ENCODE data around the gene RWDD4. TPM values are rescaled to one million over a fixed set of nuclear protein-coding genes. Genes with fewer than 3 reads are reported as not detected.

Gene RWDD4
- polyA plus RNA-seq, 2 of the 4 experiments (the other 2 are of a cell fraction) = 18.7 to 20.4 TPM

DNA sequence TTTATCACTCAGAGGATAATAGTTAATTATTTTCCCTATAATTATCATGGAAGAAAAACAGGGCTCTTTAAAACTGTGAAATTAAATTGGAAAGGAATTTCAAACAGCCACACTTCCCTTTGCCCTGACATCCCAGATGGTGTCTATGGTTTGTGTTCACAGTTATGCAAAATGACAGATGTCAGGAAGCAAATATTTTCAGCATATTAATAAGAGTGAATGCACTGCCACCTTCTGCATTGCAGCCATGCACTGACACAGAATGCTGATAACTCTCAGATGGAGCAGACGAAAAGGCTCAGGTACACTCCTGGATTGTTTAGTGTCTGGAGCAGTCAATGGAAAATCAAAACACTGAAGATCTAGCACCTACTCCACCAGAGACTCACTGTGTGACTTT, 57.6 kb downstream of the RWDD4 start (continued):
- TF ChIP-seq, protein P1, sequence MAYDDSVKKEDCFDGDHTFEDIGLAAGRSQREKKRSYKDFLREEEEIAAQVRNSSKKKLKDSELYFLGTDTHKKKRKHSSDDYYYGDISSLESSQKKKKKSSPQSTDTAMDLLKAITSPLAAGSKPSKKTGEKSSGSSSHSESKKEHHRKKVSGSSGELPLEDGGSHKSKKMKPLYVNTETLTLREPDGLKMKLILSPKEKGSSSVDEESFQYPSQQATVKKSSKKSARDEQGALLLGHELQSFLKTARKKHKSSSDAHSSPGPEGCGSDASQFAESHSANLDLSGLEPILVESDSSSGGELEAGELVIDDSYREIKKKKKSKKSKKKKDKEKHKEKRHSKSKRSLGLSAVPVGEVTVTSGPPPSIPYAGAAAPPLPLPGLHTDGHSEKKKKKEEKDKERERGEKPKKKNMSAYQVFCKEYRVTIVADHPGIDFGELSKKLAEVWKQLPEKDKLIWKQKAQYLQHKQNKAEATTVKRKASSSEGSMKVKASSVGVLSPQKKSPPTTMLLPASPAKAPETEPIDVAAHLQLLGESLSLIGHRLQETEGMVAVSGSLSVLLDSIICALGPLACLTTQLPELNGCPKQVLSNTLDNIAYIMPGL (CRISPR knock-in tag; IDR thresholded peaks at IDR 0.05; ENCODE audit: borderline replicate concordance) = no peak

GRCh38 chr4:183600189-183600685, 58.7 kb downstream of the RWDD4 start:
- ChIA-PET CTCF (interaction anchor here (0.6 to 2.4 kb wide), 11 partner anchors 10 to 131 kb away, joined by 3 to 8 read pairs (median 4); no protein-coding TSS in a partner anchor), POLR2A (no interaction called here)
- FAIRE-seq (no peak), ATAC-seq (peak in 1 of 2 experiments; percentile 50; a peak in 1 of 6 replicates), DNase-seq (ENCODE audit: low read depth in 1 of 2, low spot score in 1 of 2) (peak in 1 of 2 experiments; percentile 10)
- Histone ChIP-seq H3K4me2 (no peak overlapping the region), H3K27ac (no peak overlapping the region), H3K4me3 (no peak overlapping the region), H3K9me3 (no peaks in the 10 kb centered on the region), H3K4me1 (no peaks in the 10 kb centered on the region)
- TF ChIP-seq RAD21 (conservative IDR thresholded peaks at IDR 0.05 in 1 of 2, IDR thresholded peaks at IDR 0.05 in 1 of 2) (peak in 1 of 2 experiments; percentile 25; a peak in 1 of 5 replicates), SMC3 (IDR thresholded peaks at IDR 0.05) (0 out of 3 replicates have a peak, but pooled peaks have one; percentile 26)
- TF ChIP-seq, protein P2, sequence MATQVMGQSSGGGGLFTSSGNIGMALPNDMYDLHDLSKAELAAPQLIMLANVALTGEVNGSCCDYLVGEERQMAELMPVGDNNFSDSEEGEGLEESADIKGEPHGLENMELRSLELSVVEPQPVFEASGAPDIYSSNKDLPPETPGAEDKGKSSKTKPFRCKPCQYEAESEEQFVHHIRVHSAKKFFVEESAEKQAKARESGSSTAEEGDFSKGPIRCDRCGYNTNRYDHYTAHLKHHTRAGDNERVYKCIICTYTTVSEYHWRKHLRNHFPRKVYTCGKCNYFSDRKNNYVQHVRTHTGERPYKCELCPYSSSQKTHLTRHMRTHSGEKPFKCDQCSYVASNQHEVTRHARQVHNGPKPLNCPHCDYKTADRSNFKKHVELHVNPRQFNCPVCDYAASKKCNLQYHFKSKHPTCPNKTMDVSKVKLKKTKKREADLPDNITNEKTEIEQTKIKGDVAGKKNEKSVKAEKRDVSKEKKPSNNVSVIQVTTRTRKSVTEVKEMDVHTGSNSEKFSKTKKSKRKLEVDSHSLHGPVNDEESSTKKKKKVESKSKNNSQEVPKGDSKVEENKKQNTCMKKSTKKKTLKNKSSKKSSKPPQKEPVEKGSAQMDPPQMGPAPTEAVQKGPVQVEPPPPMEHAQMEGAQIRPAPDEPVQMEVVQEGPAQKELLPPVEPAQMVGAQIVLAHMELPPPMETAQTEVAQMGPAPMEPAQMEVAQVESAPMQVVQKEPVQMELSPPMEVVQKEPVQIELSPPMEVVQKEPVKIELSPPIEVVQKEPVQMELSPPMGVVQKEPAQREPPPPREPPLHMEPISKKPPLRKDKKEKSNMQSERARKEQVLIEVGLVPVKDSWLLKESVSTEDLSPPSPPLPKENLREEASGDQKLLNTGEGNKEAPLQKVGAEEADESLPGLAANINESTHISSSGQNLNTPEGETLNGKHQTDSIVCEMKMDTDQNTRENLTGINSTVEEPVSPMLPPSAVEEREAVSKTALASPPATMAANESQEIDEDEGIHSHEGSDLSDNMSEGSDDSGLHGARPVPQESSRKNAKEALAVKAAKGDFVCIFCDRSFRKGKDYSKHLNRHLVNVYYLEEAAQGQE (IDR thresholded peaks at IDR 0.05) = no peak
- WGBS (ENCODE audit: missing lambda C conversion rate) = 61% methylated on average over 3 of the region's 3 CpGs

DNA sequence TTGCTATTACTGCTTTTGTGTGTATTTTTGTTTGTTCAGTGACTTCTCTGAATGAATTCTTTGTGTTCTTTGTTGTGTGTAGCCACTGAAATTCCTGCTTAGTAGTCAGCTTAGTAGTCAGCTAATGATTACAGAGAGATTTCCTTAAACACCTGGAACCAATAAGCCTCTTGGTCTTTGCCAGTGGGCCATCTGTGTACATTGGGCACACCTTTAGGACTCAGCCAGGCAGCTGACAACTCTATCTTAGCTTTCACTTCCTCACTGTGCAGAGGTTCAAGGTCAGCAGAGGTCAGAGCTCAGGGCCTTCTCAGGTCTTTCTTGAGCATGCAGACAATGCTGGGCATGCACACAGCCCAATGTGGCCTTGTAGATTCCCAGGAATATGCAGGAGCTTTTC, 59.3 kb downstream of the RWDD4 start:
- ATAC-seq = no peak
- CTCF ChIA-PET = interaction anchor here (0.8 to 2.4 kb wide), 9 partner anchors 10 to 130 kb away, joined by 3 to 8 read pairs (median 4); no protein-coding TSS in a partner anchor

More for the DNA sequence above, 59.3 kb downstream of the RWDD4 start:
- Histone ChIP-seq H3K27ac (no peak overlapping the region), H3K9me3 (no peaks in the 10 kb centered on the region), H3K4me2 (no peak overlapping the region), H3K4me1 (no peaks in the 10 kb centered on the region), H3K4me3 (no peak overlapping the region)
- TF ChIP-seq RNF2 (IDR thresholded peaks at IDR 0.05; ENCODE audit: borderline replicate concordance, low read depth) = no peak
- TF ChIP-seq ZNF302 (CRISPR knock-in tag; IDR thresholded peaks at IDR 0.05) = no peak
- no peak for TF ChIP-seq RARB (CRISPR knock-in tag; IDR thresholded peaks at IDR 0.05)
- no peak for TF ChIP-seq NPAS2 (CRISPR knock-in tag; IDR thresholded peaks at IDR 0.05; ENCODE audit: borderline replicate concordance)
- no peak for TF ChIP-seq NFE2L2 (conservative IDR thresholded peaks at IDR 0.05; ENCODE audit: low read length)
- TF ChIP-seq, protein P2 (IDR thresholded peaks at IDR 0.05) = no peak
- TF ChIP-seq MAZ (IDR thresholded peaks at IDR 0.05; ENCODE audit: borderline replicate concordance, low read depth, low read length) = no peak
- no peak for TF ChIP-seq RAD21 (conservative IDR thresholded peaks at IDR 0.05 in 1 of 2, IDR thresholded peaks at IDR 0.05 in 1 of 2)
- TF ChIP-seq EHF (CRISPR knock-in tag; IDR thresholded peaks at IDR 0.05) = no peak
- TF ChIP-seq PBX3 (IDR thresholded peaks at IDR 0.05) = no peak
- no peak for TF ChIP-seq SREBF2 (IDR thresholded peaks at IDR 0.05)
- TF ChIP-seq HOXA7 (CRISPR knock-in tag; IDR thresholded peaks at IDR 0.05) = no peak
- TF ChIP-seq TFCP2L1 (CRISPR knock-in tag; IDR thresholded peaks at IDR 0.05) = no peak
- no peak for TF ChIP-seq GATA3 (IDR thresholded peaks at IDR 0.05; ENCODE audit: borderline replicate concordance)
- TF ChIP-seq SMC3 (IDR thresholded peaks at IDR 0.05) = no peak
- POLR2A ChIA-PET = no interaction called here
- no peak for FAIRE-seq
- DNase-seq (ENCODE audit: low read depth in 1 of 2, low spot score in 1 of 2) = no peak
